ENCODE data around the gene ATP8B1.

DNA sequence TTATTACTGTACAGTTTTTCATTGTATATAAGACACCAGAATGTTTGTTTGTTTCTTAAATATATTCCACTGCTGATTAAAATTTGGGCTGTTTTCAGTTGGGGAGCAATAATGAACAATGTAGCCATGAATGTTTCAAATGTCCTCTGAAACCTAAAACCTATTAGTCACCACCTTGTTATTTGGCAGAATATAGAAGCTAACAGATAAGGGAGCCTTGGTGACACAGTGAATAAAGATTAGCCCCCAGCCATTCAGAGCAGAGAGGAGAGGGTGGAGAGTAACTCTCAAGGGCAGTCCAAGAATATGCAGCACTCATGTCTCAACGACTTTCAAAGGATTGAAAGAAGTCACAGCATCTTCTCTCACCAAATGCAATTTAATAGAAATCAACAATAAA is 43.1 kb upstream of the ATP8B1 start:
- TF ChIP-seq, protein P1, sequence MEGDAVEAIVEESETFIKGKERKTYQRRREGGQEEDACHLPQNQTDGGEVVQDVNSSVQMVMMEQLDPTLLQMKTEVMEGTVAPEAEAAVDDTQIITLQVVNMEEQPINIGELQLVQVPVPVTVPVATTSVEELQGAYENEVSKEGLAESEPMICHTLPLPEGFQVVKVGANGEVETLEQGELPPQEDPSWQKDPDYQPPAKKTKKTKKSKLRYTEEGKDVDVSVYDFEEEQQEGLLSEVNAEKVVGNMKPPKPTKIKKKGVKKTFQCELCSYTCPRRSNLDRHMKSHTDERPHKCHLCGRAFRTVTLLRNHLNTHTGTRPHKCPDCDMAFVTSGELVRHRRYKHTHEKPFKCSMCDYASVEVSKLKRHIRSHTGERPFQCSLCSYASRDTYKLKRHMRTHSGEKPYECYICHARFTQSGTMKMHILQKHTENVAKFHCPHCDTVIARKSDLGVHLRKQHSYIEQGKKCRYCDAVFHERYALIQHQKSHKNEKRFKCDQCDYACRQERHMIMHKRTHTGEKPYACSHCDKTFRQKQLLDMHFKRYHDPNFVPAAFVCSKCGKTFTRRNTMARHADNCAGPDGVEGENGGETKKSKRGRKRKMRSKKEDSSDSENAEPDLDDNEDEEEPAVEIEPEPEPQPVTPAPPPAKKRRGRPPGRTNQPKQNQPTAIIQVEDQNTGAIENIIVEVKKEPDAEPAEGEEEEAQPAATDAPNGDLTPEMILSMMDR (conservative IDR thresholded peaks at IDR 0.05; ENCODE audit: low read length): no peak
- no peak for TF ChIP-seq EZH2phosphoT487 (IDR thresholded peaks at IDR 0.05; ENCODE audit: borderline replicate concordance)

All from Loucy (cell line).